ENCODE measurements around the gene UBE2L3. TPM values are rescaled to one million over a fixed set of nuclear protein-coding genes. Genes with fewer than 3 reads are reported as not detected.
A peak's percentile ranks its signal among the peaks of the same experiment; 100 is the strongest.
"Not testable (repeated sequence)": the region's sequence is repeated elsewhere in the genome, so short reads cannot be mapped to it uniquely, and the experiment has no call there.

UBE2L3 gene
- total RNA-seq: 46.2 TPM
- long read RNA-seq, transcript UBE2L3-201 (4 exons, 3,028 nt): major isoform, 68 of 84 reads
- long read RNA-seq, partial matches to known transcripts: 7 of 84 reads
- long read RNA-seq, other reads (novel, unspliced or antisense): 6 of 84 reads

GRCh38 chr22:21567456-21568346, at the start of gene UBE2L3:
Gene UBE2L3 (plus strand): TSS chr22:21567714. CDS start chr22:21567745, 31 bp downstream.
- peak; percentile 94 for DNase-seq (ENCODE audit: low spot score)
- intact Hi-C loops (cut with DNase I): no loop called here

DNA sequence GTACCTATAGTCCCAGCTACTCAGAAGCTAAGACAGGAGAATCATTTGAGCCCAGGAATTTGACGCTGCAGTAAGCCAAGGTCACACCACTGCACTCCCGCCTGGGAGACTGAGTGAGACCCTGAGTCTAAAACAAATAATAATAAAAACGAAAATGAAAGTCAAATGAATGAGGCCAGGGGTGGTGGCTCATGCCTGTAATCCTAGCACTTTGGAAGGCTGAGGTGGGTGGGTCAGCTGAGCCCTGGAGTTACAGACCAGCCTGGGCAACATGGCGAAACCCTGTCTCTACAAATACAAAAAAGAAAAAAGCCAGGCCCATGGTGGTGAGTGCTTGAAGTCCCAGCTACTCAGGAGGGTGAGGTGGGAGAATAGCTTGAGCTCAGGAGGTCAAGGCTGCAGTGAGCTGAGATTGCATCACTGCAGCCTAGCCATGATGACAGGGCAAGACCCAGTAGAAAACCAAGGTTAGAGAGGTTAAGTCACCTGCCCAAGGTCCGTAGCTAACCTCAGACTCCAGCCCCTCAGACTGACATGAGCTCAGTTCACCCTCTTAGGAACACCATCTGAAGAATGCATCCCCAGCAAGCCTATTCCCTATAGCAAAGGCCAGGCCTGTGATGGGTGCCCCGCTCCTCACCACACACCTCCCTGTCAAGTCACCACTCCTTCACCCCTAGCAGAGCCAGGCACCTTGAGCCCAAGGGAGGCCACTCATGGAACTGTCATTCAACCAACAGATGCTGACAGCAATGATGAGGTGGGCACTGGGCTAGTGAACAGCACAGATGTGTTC, 40.6 kb upstream of the UBE2L3 start:
- intact Hi-C loops (cut with DNase I); DNase-seq (ENCODE audit: low spot score): not testable (repeated sequence)

GRCh38 chr22:21531525-21531924, 36.0 kb upstream of the UBE2L3 start:
- intact Hi-C loops (cut with DNase I); DNase-seq (ENCODE audit: low spot score): not testable (repeated sequence)

- DNase-seq (ENCODE audit: low spot score); intact Hi-C loops (cut with DNase I): not testable (repeated sequence)
Observed at GRCh38 chr22:21532863-21533648, 34.5 kb upstream of the UBE2L3 start.

DNA sequence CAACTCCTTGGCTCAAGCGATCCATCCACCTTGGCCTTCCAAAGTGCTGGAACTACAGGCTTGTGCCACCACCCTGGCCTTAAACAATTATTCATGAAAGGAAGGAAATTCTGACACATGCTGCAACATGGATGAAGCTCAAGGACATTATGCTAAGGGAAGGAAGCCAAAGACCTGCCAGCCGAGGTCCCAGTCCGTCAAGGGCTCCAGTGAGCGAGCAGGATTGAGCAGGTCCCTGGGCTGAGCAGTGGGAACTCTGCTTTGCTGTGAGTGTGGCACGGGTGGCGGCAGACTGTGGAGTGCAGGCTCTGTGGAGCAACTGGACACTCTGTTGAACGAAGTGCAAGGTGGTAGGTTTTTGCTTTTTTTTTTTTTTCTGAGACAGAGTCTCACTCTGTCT, 27.7 kb upstream of the UBE2L3 start:
- DNase-seq (ENCODE audit: low spot score); intact Hi-C loops (cut with DNase I): not testable (repeated sequence)

DNA sequence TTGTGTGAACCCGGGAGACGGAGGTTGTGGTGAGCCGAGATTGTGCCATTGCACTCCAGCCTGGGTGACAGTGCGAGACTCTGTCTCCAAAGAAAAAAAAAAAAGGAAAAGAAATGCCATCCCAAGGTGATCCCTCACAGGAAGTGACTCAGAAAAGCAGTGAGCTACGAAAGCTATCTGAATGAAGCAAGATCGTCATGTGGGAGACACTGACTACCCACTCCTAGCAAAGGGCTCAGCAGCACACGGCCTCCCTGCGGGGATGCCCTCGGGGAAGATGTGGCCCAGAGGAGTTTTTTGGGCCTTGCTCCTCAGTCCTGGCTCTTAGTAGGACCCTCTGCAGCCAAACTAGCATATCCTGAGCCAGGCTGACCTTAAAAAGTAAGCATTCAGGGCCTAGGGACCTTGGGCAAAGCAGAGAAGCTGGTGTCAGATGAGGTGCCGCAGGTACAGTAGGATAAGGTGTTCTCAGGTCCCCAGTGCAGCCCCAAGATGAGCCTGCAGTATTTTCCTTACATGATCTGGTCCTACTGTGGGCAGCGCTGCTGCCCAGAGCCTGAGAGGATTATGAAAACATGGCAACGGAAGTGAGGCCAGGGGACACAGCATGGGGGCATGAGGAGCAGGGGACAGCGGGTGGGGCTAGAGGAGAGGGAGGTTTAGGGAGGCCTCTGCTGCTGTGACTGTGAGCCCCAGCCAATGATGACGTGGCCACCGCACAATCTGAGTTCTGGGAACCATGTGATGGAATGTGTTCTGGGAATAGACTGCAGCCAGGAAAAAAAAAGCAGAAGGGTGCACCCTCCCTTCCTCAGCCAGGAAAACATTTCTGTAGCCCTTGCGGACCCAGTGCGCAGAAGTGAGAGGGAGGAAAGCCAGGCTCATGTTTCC, 22.8 kb upstream of the UBE2L3 start:
- intact Hi-C loops (cut with DNase I); DNase-seq (ENCODE audit: low spot score): not testable (repeated sequence)

DNA sequence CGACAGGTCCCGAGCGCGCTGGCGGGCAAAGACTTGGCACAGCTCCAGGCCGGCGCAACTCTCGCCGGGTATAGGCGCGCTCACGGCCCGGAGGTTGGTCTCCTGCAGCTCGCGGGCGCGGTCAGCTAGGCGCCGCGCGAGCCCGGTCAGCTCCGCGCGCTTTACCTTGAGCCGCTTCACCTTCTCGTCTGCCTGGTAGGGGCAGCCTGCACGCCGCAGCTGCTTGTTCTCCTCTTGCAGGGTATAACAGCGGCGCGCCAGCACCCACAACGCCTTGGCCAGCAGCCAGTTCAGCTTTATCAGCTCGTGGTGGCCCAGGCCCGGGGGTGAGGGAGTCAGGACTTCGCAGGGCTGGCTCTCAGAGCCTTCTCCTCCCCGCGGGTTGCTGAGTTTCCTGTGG, 18.0 kb upstream of the UBE2L3 start:
- intact Hi-C loops (cut with DNase I): not testable (repeated sequence)

DNA sequence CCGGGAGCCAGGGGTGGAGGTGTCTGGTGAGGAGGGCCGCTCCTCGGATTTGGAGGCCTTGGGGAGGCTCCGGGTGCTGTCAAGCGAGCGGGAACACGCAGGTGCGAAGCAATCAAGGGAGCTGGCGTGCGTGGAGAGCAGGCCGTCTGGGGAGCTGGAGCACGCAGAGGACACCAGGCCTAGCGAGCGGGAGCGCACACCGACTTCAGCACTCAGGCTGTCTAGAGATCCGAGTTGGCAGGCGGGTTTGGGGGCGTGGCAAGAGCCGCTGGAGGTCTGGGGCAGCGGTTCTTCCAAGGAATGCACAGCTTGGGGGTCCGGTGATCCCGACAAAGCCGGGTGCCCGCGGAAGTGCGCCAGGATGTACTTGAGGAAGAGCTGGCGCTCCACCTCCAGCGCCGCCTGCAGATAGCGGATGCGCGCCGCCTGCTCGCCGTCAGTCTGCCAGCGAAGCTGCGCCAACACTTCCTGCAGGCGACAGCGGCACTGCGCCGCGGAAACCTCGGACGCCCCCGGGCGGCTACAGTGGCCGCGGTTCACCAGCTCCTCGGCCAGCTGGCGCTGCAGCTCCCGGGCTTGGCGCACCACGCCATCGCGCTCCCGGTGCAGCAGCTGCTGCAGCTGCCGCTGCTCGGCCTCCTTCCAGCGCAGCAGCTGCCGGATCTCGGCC, 17.4 kb upstream of the UBE2L3 start:
- intact Hi-C loops (cut with DNase I); DNase-seq (ENCODE audit: low spot score): not testable (repeated sequence)

More for the DNA sequence above, 18.0 kb upstream of the UBE2L3 start:
- DNase-seq (ENCODE audit: low spot score): not testable (repeated sequence)

- DNase-seq (ENCODE audit: low spot score); intact Hi-C loops (cut with DNase I): not testable (repeated sequence)
Observed at GRCh38 chr22:21550678-21551047, 16.9 kb upstream of the UBE2L3 start.

GRCh38 chr22:21551361-21551760, 16.2 kb upstream of the UBE2L3 start, which contains the start of gene RIMBP3C:
Gene RIMBP3C (minus strand): TSS chr22:21551461. CDS start chr22:21550976, 485 bp downstream.
- DNase-seq (ENCODE audit: low spot score); intact Hi-C loops (cut with DNase I): not testable (repeated sequence)

DNA sequence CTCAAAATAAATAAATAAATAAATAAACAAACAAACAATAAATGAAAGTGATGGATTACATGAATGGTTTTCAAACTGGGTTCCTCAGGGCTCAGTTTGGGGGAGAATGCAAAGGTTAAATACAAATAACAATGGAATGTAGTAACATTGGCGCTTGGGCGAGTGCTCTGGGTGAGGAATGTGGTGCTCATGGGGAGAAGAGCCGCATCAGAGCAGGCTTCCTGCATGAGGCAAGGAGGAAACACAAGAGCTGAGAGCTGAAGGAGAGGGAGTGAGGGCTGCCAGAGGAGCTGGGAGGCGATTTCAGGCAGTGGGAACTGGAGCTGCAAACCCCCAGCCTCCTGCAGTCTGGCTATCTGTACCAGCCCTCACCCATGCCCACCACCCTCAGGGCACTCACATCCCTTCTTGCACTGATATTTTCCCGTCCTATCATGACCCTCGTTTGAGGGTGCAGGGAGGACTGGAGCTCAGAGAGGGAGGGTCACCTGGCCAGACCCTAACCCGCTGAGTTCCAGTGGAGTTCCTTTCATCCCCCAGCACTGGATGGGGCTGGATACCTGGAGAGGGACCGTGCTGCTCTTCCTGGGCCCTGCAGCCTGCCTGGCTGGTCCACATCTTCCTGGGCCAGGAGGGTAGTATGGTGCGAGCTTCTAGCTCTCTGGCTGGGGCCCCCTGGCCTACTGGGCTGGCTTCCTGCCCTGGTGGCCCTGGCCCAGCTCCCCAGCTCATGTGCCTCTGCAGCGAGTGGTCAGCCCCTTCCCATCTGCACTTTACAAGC, 8.0 kb upstream of the UBE2L3 start:
- DNase-seq (ENCODE audit: low spot score); intact Hi-C loops (cut with DNase I): not testable (repeated sequence)

DNA sequence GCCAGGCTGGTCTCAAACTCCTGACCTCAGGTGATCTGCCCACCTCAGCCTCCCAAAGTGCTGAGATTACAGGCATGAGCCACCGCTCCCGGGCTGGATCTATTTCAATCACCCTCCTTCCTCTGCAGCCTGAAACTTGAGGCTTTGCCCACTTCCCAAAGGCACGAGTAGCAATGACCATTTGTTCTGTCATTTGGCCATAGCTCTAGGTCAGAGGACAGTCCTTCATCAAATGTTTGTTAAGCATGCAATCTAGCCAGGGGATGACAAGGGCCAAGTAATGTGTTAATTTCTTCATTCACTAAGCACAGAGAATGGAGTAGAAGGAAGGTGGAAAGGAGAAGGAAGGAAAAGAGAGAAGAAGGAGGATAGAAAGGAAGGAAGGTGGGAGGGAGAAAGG, 6.9 kb upstream of the UBE2L3 start:
- DNase-seq (ENCODE audit: low spot score); intact Hi-C loops (cut with DNase I): not testable (repeated sequence)

- DNase-seq (ENCODE audit: low spot score): no peak
- intact Hi-C loops (cut with DNase I): no loop called here
Observed at GRCh38 chr22:21563912-21564311, 3.6 kb upstream of the UBE2L3 start.

GRCh38 chr22:21564411-21564810, 3.1 kb upstream of the UBE2L3 start:
- intact Hi-C loops (cut with DNase I): no loop called here
- DNase-seq (ENCODE audit: low spot score): no peak

- intact Hi-C loops (cut with DNase I): no loop called here
Observed at GRCh38 chr22:21568347-21569075, 997 bp downstream of the UBE2L3 start.

DNA sequence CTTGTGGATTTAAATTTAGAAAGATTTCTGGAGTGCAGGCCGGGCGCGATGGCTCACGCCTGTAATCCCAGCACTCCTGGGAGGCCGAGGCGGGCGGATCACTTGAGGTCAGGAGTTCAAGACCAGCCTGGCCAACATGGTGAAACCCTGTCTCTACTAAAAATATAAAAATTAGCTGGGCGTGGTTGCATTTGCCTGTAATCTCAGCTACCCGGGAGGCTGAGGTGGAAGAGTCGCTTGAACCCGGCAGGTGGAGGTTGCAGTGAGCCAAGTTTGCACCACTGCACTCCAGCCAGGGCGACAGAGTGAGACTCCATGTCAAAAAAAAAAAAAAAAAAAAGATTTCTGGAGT, 1.5 kb downstream of the UBE2L3 start:
- intact Hi-C loops (cut with DNase I); DNase-seq (ENCODE audit: low spot score): not testable (repeated sequence)

More at GRCh38 chr22:21568347-21569075, 997 bp downstream of the UBE2L3 start:
- no peak for DNase-seq (ENCODE audit: low spot score)
